Fibroblast of peridontal ligament (primary cell): ENCODE results near the gene INTS6L.
"Not testable (repeated sequence)": the region's sequence is repeated elsewhere in the genome, so short reads cannot be mapped to it uniquely, and the experiment has no call there.

Source experiments
- DNase-seq: peaks from one replicate; pipeline ENCODE4 v3.0.0-alpha.2; 2010; ENCODE audit errors: extremely low read depth

INTS6L gene

GRCh38 chrX:135522878-135523693 is 2.6 kb downstream of the INTS6L start:
- peak; percentile 10 for DNase-seq

- DNase-seq = no peak
Measured at GRCh38 chrX:135528254-135528653, 7.8 kb downstream of the INTS6L start.

GRCh38 chrX:135528756-135529155 is 8.3 kb downstream of the INTS6L start:
- no peak for DNase-seq

GRCh38 chrX:135530097-135530496 is 9.6 kb downstream of the INTS6L start:
- no peak for DNase-seq

GRCh38 chrX:135531813-135532212 is 11.4 kb downstream of the INTS6L start:
- DNase-seq = no peak

- DNase-seq = peak; percentile 28
Measured at GRCh38 chrX:135535077-135535940, 14.8 kb downstream of the INTS6L start.

- no peak for DNase-seq
Measured at GRCh38 chrX:135536877-135537276, 16.4 kb downstream of the INTS6L start.

- no peak for DNase-seq
Measured at GRCh38 chrX:135541351-135541750, 20.9 kb downstream of the INTS6L start.

GRCh38 chrX:135543172-135543571 is 22.7 kb downstream of the INTS6L start:
- DNase-seq = no peak

- DNase-seq = no peak
Measured at GRCh38 chrX:135543924-135544323, 23.5 kb downstream of the INTS6L start.

- DNase-seq = no peak
Measured at GRCh38 chrX:135544338-135544948, 24.0 kb downstream of the INTS6L start.

GRCh38 chrX:135547767-135548166 is 27.3 kb downstream of the INTS6L start:
- DNase-seq = no peak

- no peak for DNase-seq
Measured at GRCh38 chrX:135549519-135549918, 29.1 kb downstream of the INTS6L start.

- DNase-seq = no peak
Measured at GRCh38 chrX:135556055-135556454, 35.6 kb downstream of the INTS6L start.

- DNase-seq = no peak
Measured at GRCh38 chrX:135557344-135557743, 36.9 kb downstream of the INTS6L start.

- peak; percentile 8 for DNase-seq
Measured at GRCh38 chrX:135572436-135572835, 52.0 kb downstream of the INTS6L start.

- no peak for DNase-seq
Measured at GRCh38 chrX:135581496-135581895, 61.0 kb downstream of the INTS6L start.

GRCh38 chrX:135585153-135585552 is 64.7 kb downstream of the INTS6L start:
- DNase-seq = no peak

- no peak for DNase-seq
Measured at GRCh38 chrX:135591871-135592270, 71.4 kb downstream of the INTS6L start.

GRCh38 chrX:135594049-135594448 is 73.6 kb downstream of the INTS6L start:
- DNase-seq = not testable (repeated sequence)

- DNase-seq = not testable (repeated sequence)
Measured at GRCh38 chrX:135594453-135594852, 74.0 kb downstream of the INTS6L start.

GRCh38 chrX:135595543-135595942 is 75.1 kb downstream of the INTS6L start:
- DNase-seq = no peak
